SJSA1 (cell line): ENCODE results near the gene RND2. TPM values are rescaled to one million over a fixed set of nuclear protein-coding genes. Genes with fewer than 3 reads are reported as not detected.

Source experiments
- DNase-seq, 2 experiments: peaks; one replicate each; pipeline ENCODE4 v3.0.0-alpha.2; 2015 to 2020; ENCODE audit warnings: low spot score in 2 of 2, low read depth in 1 of 2
- H3K27ac ChIP-seq: fragments of 250-450 bp; sonication (Bioruptor Pico); 2 replicates; pipeline ENCODE4 v1.5.1; 2020; ENCODE audit warnings: mild to moderate bottlenecking, moderate library complexity
- H3K27me3 ChIP-seq: fragments of 250-450 bp; sonication (Bioruptor Pico); replicated peaks from 2 replicates; pipeline ENCODE4 v1.5.1; 2020; ENCODE audit warnings: mild to moderate bottlenecking, moderate library complexity
- H3K36me3 ChIP-seq: fragments of 250-450 bp; sonication (Bioruptor Pico); 2 replicates; pipeline ENCODE4 v1.5.1; 2020; ENCODE audit warnings: mild to moderate bottlenecking
- H3K4me1 ChIP-seq: fragments of 250-450 bp; sonication (Bioruptor Pico); replicated peaks from 2 replicates; pipeline ENCODE4 v1.6.1; 2021; ENCODE audit warnings: mild to moderate bottlenecking
- H3K4me3 ChIP-seq: fragments of 250-450 bp; sonication (Bioruptor Pico); 2 replicates; pipeline ENCODE4 v1.5.1; 2020; ENCODE audit warnings: mild to moderate bottlenecking
- H3K9me3 ChIP-seq: fragments of 250-450 bp; sonication (Bioruptor Pico); replicated peaks from 2 replicates; pipeline ENCODE4 v1.5.1; 2020; ENCODE audit warnings: mild to moderate bottlenecking
- total RNA-seq: library from RNA; depleted of rRNA; stranded (reverse); fragments of >200 nt; shearing (Covaris generic); gene quantifications from 2 replicates; pipeline ENCODE4 v1.2.3, GENCODE V29; 2014

The RND2 gene
- total RNA-seq, 1 experiment from 2014 or later = 0.03 TPM

GRCh38 chr17:43026595-43026994, 1.6 kb downstream of the RND2 start:
- H3K36me3 ChIP-seq = peaks cover 9% of the 10 kb centered on the region
- no peak overlapping the region for H3K4me3 ChIP-seq
- peaks cover 18% of the 10 kb centered on the region for H3K4me1 ChIP-seq
- H3K27me3 ChIP-seq = peaks cover 4% of the 10 kb centered on the region; the same call in 1 of the 2 replicates
- no peak overlapping the region for H3K27ac ChIP-seq
- no peak for DNase-seq
- no peaks in the 10 kb centered on the region for H3K9me3 ChIP-seq

GRCh38 chr17:43027091-43028032, 2.3 kb downstream of the RND2 start:
- no peaks in the 10 kb centered on the region for H3K9me3 ChIP-seq
- no peak for DNase-seq
- peaks cover 4% of the 10 kb centered on the region; the same call in 1 of the 2 replicates for H3K27me3 ChIP-seq
- H3K4me3 ChIP-seq = no peak overlapping the region
- peaks cover 11% of the 10 kb centered on the region for H3K4me1 ChIP-seq
- H3K36me3 ChIP-seq = peaks cover 1% of the 10 kb centered on the region
- no peak overlapping the region for H3K27ac ChIP-seq

GRCh38 chr17:43028221-43028861, 3.3 kb downstream of the RND2 start:
- peaks cover 4% of the 10 kb centered on the region; the same call in 1 of the 2 replicates for H3K27me3 ChIP-seq
- no peak for DNase-seq
- no peaks in the 10 kb centered on the region for H3K9me3 ChIP-seq
- peaks cover 8% of the 10 kb centered on the region for H3K4me1 ChIP-seq
- H3K36me3 ChIP-seq = no peaks in the 10 kb centered on the region
- no peak overlapping the region for H3K27ac ChIP-seq
- no peak overlapping the region for H3K4me3 ChIP-seq

- Histone ChIP-seq H3K9me3 (no peaks in the 10 kb centered on the region), H3K4me1 (no peaks in the 10 kb centered on the region), H3K36me3 (no peaks in the 10 kb centered on the region), H3K4me3 (no peak overlapping the region), H3K27me3 (no peaks in the 10 kb centered on the region), H3K27ac (no peak overlapping the region)
- DNase-seq = no peak
Measured at GRCh38 chr17:43030137-43030767, 5.2 kb downstream of the RND2 start.

- Histone ChIP-seq H3K9me3 (no peaks in the 10 kb centered on the region), H3K4me1 (no peaks in the 10 kb centered on the region), H3K27ac (no peak overlapping the region), H3K36me3 (no peaks in the 10 kb centered on the region), H3K27me3 (no peaks in the 10 kb centered on the region), H3K4me3 (no peak overlapping the region)
- no peak for DNase-seq
Measured at GRCh38 chr17:43031666-43032065, 6.6 kb downstream of the RND2 start.

- Histone ChIP-seq H3K36me3 (no peaks in the 10 kb centered on the region), H3K9me3 (no peaks in the 10 kb centered on the region), H3K4me3 (no peak overlapping the region), H3K27ac (no peak overlapping the region), H3K27me3 (no peaks in the 10 kb centered on the region), H3K4me1 (no peaks in the 10 kb centered on the region)
- no peak for DNase-seq
Measured at GRCh38 chr17:43033948-43034881, 9.2 kb downstream of the RND2 start.

- H3K36me3 ChIP-seq = no peaks in the 10 kb centered on the region
- no peaks in the 10 kb centered on the region for H3K27me3 ChIP-seq
- H3K9me3 ChIP-seq = no peaks in the 10 kb centered on the region
- no peak for DNase-seq
- no peak overlapping the region for H3K4me3 ChIP-seq
- H3K4me1 ChIP-seq = no peaks in the 10 kb centered on the region
- H3K27ac ChIP-seq = no peak overlapping the region
Measured at GRCh38 chr17:43034894-43035293, 9.9 kb downstream of the RND2 start.

- H3K4me1 ChIP-seq = no peaks in the 10 kb centered on the region
- no peaks in the 10 kb centered on the region for H3K9me3 ChIP-seq
- H3K27ac ChIP-seq = no peak overlapping the region
- DNase-seq = no peak
- no peaks in the 10 kb centered on the region for H3K27me3 ChIP-seq
- H3K4me3 ChIP-seq = no peak overlapping the region
- peaks cover 8% of the 10 kb centered on the region; the same call in 1 of the 2 replicates for H3K36me3 ChIP-seq
Measured at GRCh38 chr17:43039646-43040045, 14.6 kb downstream of the RND2 start.

GRCh38 chr17:43040655-43041054, 15.6 kb downstream of the RND2 start:
- Histone ChIP-seq H3K4me1 (no peaks in the 10 kb centered on the region), H3K36me3 (peaks cover 15% of the 10 kb centered on the region), H3K9me3 (no peaks in the 10 kb centered on the region)

GRCh38 chr17:43042025-43042628, 17.1 kb downstream of the RND2 start:
- no peak overlapping the region for H3K27ac ChIP-seq
- no peaks in the 10 kb centered on the region for H3K27me3 ChIP-seq
- DNase-seq = no peak
- H3K4me3 ChIP-seq = no peak overlapping the region
- no peaks in the 10 kb centered on the region for H3K9me3 ChIP-seq
- no peaks in the 10 kb centered on the region for H3K4me1 ChIP-seq
- H3K36me3 ChIP-seq = peaks cover 20% of the 10 kb centered on the region

More at GRCh38 chr17:43040655-43041054, 15.6 kb downstream of the RND2 start:
- Histone ChIP-seq H3K27ac (no peak overlapping the region), H3K27me3 (no peaks in the 10 kb centered on the region), H3K4me3 (no peak overlapping the region)
- DNase-seq = no peak

- Histone ChIP-seq H3K36me3 (peaks cover 27% of the 10 kb centered on the region), H3K27ac (no peak overlapping the region), H3K27me3 (no peaks in the 10 kb centered on the region), H3K4me3 (no peak overlapping the region), H3K4me1 (no peaks in the 10 kb centered on the region), H3K9me3 (no peaks in the 10 kb centered on the region)
- DNase-seq = no peak
Measured at GRCh38 chr17:43043307-43043706, 18.3 kb downstream of the RND2 start.

GRCh38 chr17:43044024-43044423, 19.0 kb downstream of the RND2 start:
- H3K4me1 ChIP-seq = no peaks in the 10 kb centered on the region
- no peak overlapping the region for H3K27ac ChIP-seq

GRCh38 chr17:43051969-43052368, 26.9 kb downstream of the RND2 start:
- Histone ChIP-seq H3K4me1 (no peaks in the 10 kb centered on the region), H3K27ac (no peak overlapping the region), H3K9me3 (no peaks in the 10 kb centered on the region), H3K27me3 (no peaks in the 10 kb centered on the region), H3K36me3 (peaks cover 73% of the 10 kb centered on the region), H3K4me3 (no peak overlapping the region)
- no peak for DNase-seq

More at GRCh38 chr17:43044024-43044423, 19.0 kb downstream of the RND2 start:
- Histone ChIP-seq H3K27me3 (no peaks in the 10 kb centered on the region), H3K36me3 (peaks cover 32% of the 10 kb centered on the region), H3K9me3 (no peaks in the 10 kb centered on the region), H3K4me3 (no peak overlapping the region)
- no peak for DNase-seq
